H9 (cell line): ENCODE data around the gene EVI5. TPM values are rescaled to one million over a fixed set of nuclear protein-coding genes. Genes with fewer than 3 reads are reported as not detected.
"Not testable (repeated sequence)": the region's sequence is repeated elsewhere in the genome, so short reads cannot be mapped to it uniquely, and the experiment has no call there.

Source experiments
- DNase-seq: peaks from one replicate; pipeline ENCODE4 v3.0.0-alpha.2; 2017
- H2AFZ ChIP-seq: one replicate; pipeline ENCODE4 v1.6.1; 2013; ENCODE audit warnings: mild to moderate bottlenecking, low read length, control low read depth, moderate library complexity
- H2AK5ac ChIP-seq: 2 replicates; pipeline ENCODE4 v1.6.1; 2013; ENCODE audit warnings: low read length, control low read depth, mixed read lengths; ENCODE audit not compliant: insufficient read length
- H2BK120ac ChIP-seq: one replicate; pipeline ENCODE4 v1.6.1; 2013; ENCODE audit warnings: low read depth, mild to moderate bottlenecking, low read length, control low read depth, inconsistent platforms; ENCODE audit not compliant: poor library complexity, severe bottlenecking
- H2BK12ac ChIP-seq: 2 replicates; pipeline ENCODE4 v1.6.1; 2013; ENCODE audit warnings: low read length, control low read depth, mixed read lengths, low read depth; ENCODE audit not compliant: insufficient read length
- H2BK15ac ChIP-seq: 2 replicates; pipeline ENCODE4 v1.6.1; 2013; ENCODE audit warnings: low read depth, low read length, control low read depth
- H2BK20ac ChIP-seq: one replicate; pipeline ENCODE4 v1.6.1; 2013; ENCODE audit warnings: low read depth, mild to moderate bottlenecking, low read length, control low read depth, inconsistent platforms; ENCODE audit not compliant: poor library complexity, severe bottlenecking
- H2BK5ac ChIP-seq: 2 replicates; pipeline ENCODE4 v1.6.1; 2013; ENCODE audit warnings: low read length, control low read depth, mixed read lengths; ENCODE audit not compliant: insufficient read length
- H3K14ac ChIP-seq: 2 replicates; pipeline ENCODE4 v1.6.1; 2013; ENCODE audit warnings: low read length, control low read depth; ENCODE audit not compliant: insufficient read depth
- H3K18ac ChIP-seq: 2 replicates; pipeline ENCODE4 v1.6.1; 2013; ENCODE audit warnings: low read depth, mild to moderate bottlenecking, mixed read lengths, low read length, control low read depth; ENCODE audit not compliant: insufficient read length
- H3K23ac ChIP-seq: 2 replicates; pipeline ENCODE4 v1.6.1; 2013; ENCODE audit warnings: low read length, control low read depth, mixed read lengths, low read depth; ENCODE audit not compliant: insufficient read length
- H3K23me2 ChIP-seq: 2 replicates; pipeline ENCODE4 v1.6.1; 2013; ENCODE audit warnings: low read depth, mild to moderate bottlenecking, mixed read lengths, low read length, control low read depth; ENCODE audit not compliant: insufficient read length, poor library complexity, severe bottlenecking
- H3K27ac ChIP-seq: 2 replicates; pipeline ENCODE4 v1.5.1; 2013; ENCODE audit warnings: low read length, control low read depth, mixed read lengths, low read depth; ENCODE audit not compliant: insufficient read length
- H3K27me3 ChIP-seq: 2 replicates; pipeline ENCODE4 v1.6.1; 2013; ENCODE audit warnings: low read length, control low read depth, inconsistent platforms; ENCODE audit not compliant: insufficient read depth
- H3K4ac ChIP-seq: 2 replicates; pipeline ENCODE4 v1.6.1; 2013; ENCODE audit warnings: low read depth, mild to moderate bottlenecking, control low read depth, inconsistent platforms, low read length, moderate library complexity
- H3K4me1 ChIP-seq: 2 replicates; pipeline ENCODE4 v1.6.1; 2013; ENCODE audit warnings: low read length, control low read depth, inconsistent platforms; ENCODE audit not compliant: insufficient read depth
- H3K4me2 ChIP-seq: 2 replicates; pipeline ENCODE4 v1.6.1; 2013; ENCODE audit warnings: low read length, control low read depth, mixed read lengths; ENCODE audit not compliant: insufficient read length, insufficient read depth
- H3K56ac ChIP-seq: 2 replicates; pipeline ENCODE4 v1.6.1; 2013; ENCODE audit warnings: low read depth, mild to moderate bottlenecking, mixed read lengths, low read length, control low read depth; ENCODE audit not compliant: insufficient read length
- H3K79me1 ChIP-seq: 2 replicates; pipeline ENCODE4 v1.6.1; 2013; ENCODE audit warnings: low read depth, mild to moderate bottlenecking, moderate library complexity, low read length, control low read depth, inconsistent platforms; ENCODE audit not compliant: insufficient read depth, poor library complexity, severe bottlenecking
- H3K79me2 ChIP-seq: 2 replicates; pipeline ENCODE4 v1.6.1; 2013; ENCODE audit warnings: low read length, control low read depth, inconsistent platforms; ENCODE audit not compliant: insufficient read depth
- H3K9ac ChIP-seq: 2 replicates; pipeline ENCODE4 v1.6.1; 2013; ENCODE audit warnings: low read length, control low read depth, mixed read lengths; ENCODE audit not compliant: insufficient read length; ENCODE audit errors: extremely low read depth
- H3K9me3 ChIP-seq: one replicate; pipeline ENCODE4 v1.6.1; 2013; ENCODE audit warnings: low read depth, low read length, inconsistent platforms; ENCODE audit not compliant: control insufficient read depth
- H3T11ph ChIP-seq: one replicate; pipeline ENCODE4 v1.6.1; 2013; ENCODE audit warnings: mild to moderate bottlenecking, low read length, control low read depth, inconsistent platforms
- H4K20me1 ChIP-seq: one replicate; pipeline ENCODE4 v1.6.1; 2013; ENCODE audit not compliant: control insufficient read depth, insufficient read length, insufficient read depth
- H4K5ac ChIP-seq: 2 replicates; pipeline ENCODE4 v1.6.1; 2013; ENCODE audit warnings: low read depth, mild to moderate bottlenecking, mixed read lengths, low read length, control low read depth; ENCODE audit not compliant: insufficient read length
- H4K8ac ChIP-seq: replicated peaks from 2 replicates; pipeline ENCODE4 v1.6.1; 2013; ENCODE audit warnings: low read length, control low read depth, mixed read lengths, low read depth; ENCODE audit not compliant: insufficient read length
- H4K91ac ChIP-seq: 2 replicates; pipeline ENCODE4 v1.6.1; 2013; ENCODE audit warnings: low read depth, mild to moderate bottlenecking, moderate library complexity, mixed read lengths, low read length, control low read depth; ENCODE audit not compliant: insufficient read length
- H3K27ac Mint-ChIP-seq, 3 experiments: 2 replicates in 2 of 3; 3 replicates in 1 of 3; pipeline ENCODE4 v1.8.0; 2020 to 2021; ENCODE audit warnings: mixed read lengths in 3 of 3, mild to moderate bottlenecking in 1 of 3, moderate library complexity in 1 of 3
- H3K27me3 Mint-ChIP-seq: 2 replicates; pipeline ENCODE4 v1.8.0; 2021; ENCODE audit warnings: low read depth, mild to moderate bottlenecking, moderate library complexity, mixed read lengths
- H3K36me3 Mint-ChIP-seq, 3 experiments: 2 replicates in 2 of 3; 3 replicates in 1 of 3; pipeline ENCODE4 v1.8.0; 2020 to 2021; ENCODE audit warnings: low read depth in 3 of 3, mixed read lengths in 3 of 3; ENCODE audit not compliant: insufficient read depth in 1 of 3
- H3K4me1 Mint-ChIP-seq, 2 experiments: 2 replicates each; pipeline ENCODE4 v1.8.0; 2020; ENCODE audit warnings: mixed read lengths in 2 of 2
- H3K4me3 Mint-ChIP-seq, 2 experiments: 2 replicates in 1 of 2; 3 replicates in 1 of 2; pipeline ENCODE4 v1.8.0; 2020 to 2021; ENCODE audit warnings: mild to moderate bottlenecking in 2 of 2, mixed read lengths in 2 of 2, moderate library complexity in 1 of 2
- H3K9me3 Mint-ChIP-seq, 2 experiments: 2 replicates in 1 of 2; 3 replicates in 1 of 2; pipeline ENCODE4 v1.8.0; 2020; ENCODE audit warnings: mild to moderate bottlenecking in 2 of 2, mixed read lengths in 2 of 2, moderate library complexity in 1 of 2
- WGBS: extraction: QIAGEN DNeasy Blood & Tissue Kit; methylation state at CpG from one replicate; pipeline ENCODE4 v1.1.7; 2013; ENCODE audit warnings: missing lambda C conversion rate, low lambda C conversion rate, mixed read lengths; ENCODE audit not compliant: insufficient read length; ENCODE audit errors: extremely low coverage; 5-methylcytosine and 5-hydroxymethylcytosine counted together
- total RNA-seq: library from RNA; stranded (reverse); gene quantifications from 2 replicates; pipeline ENCODE4 v1.2.1, GENCODE V29; 2021
- TF ChIP-seq, protein P1 (sequence below): fragments of 200-600 bp; sonication (generic); conservative IDR thresholded peaks from 3 replicates; pipeline ENCODE4 v1.8.0; 2021; ENCODE audit warnings: antibody characterized with exemption, mild to moderate bottlenecking

EVI5 gene
- total RNA-seq, 1 experiment from 2014 or later, result 9.7 TPM

DNA sequence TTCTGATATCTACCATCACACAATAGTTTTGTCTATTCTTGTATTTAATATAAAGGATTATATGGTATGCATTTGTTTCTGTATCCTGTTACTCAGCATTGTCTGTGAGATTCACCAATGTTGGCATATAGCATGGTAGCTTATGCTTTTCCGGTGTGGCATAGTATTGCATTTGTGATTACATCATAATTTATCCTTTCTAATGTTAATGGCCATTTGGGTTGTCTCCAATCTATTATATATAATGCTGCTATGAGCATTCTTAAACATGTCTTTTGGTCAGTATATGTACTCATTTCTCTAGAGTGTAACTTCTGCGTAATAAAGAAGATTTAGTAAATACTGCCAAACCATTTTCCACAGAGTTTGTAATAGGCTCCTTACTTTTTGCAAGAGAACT, 257.2 kb downstream of the EVI5 start:
- H4K91ac ChIP-seq, result no peak overlapping the region
- H3T11ph ChIP-seq, result no peak overlapping the region
- H3K79me1 ChIP-seq, result no peaks in the 10 kb centered on the region
- H2BK15ac ChIP-seq, result no peak overlapping the region
- Mint-ChIP-seq H3K4me1 (0 out of 4 replicates have a peak, but pooled peaks cover 0 to 4% of the 10 kb centered on the region in 2 experiments), H3K4me3 (no peak overlapping the region), H3K27ac (no peak overlapping the region), H3K9me3 (no peaks in the 10 kb centered on the region), H3K36me3 (no peaks in the 10 kb centered on the region), H3K27me3 (no peaks in the 10 kb centered on the region)
- H2BK5ac ChIP-seq, result no peak overlapping the region
- no peaks in the 10 kb centered on the region for H4K20me1 ChIP-seq
- no peak overlapping the region for H2AK5ac ChIP-seq
- no peaks in the 10 kb centered on the region for H3K23me2 ChIP-seq
- no peaks in the 10 kb centered on the region for H3K79me2 ChIP-seq
- TF ChIP-seq, protein P1, sequence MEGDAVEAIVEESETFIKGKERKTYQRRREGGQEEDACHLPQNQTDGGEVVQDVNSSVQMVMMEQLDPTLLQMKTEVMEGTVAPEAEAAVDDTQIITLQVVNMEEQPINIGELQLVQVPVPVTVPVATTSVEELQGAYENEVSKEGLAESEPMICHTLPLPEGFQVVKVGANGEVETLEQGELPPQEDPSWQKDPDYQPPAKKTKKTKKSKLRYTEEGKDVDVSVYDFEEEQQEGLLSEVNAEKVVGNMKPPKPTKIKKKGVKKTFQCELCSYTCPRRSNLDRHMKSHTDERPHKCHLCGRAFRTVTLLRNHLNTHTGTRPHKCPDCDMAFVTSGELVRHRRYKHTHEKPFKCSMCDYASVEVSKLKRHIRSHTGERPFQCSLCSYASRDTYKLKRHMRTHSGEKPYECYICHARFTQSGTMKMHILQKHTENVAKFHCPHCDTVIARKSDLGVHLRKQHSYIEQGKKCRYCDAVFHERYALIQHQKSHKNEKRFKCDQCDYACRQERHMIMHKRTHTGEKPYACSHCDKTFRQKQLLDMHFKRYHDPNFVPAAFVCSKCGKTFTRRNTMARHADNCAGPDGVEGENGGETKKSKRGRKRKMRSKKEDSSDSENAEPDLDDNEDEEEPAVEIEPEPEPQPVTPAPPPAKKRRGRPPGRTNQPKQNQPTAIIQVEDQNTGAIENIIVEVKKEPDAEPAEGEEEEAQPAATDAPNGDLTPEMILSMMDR, result no peak
- no peak overlapping the region for H4K8ac ChIP-seq
- H3K23ac ChIP-seq, result no peak overlapping the region
- no peak overlapping the region for H2AFZ ChIP-seq
- H3K4me2 ChIP-seq, result no peak overlapping the region
- no peak overlapping the region for H3K56ac ChIP-seq
- H3K9me3 ChIP-seq, result no peaks in the 10 kb centered on the region
- no peaks in the 10 kb centered on the region for H3K27me3 ChIP-seq
- H3K14ac ChIP-seq, result no peak overlapping the region
- no peak overlapping the region for H4K5ac ChIP-seq
- H2BK120ac ChIP-seq, result no peak overlapping the region
- no peak overlapping the region for H2BK12ac ChIP-seq
- no peak overlapping the region for H3K18ac ChIP-seq
- H3K4me1 ChIP-seq, result no peaks in the 10 kb centered on the region
- no peak overlapping the region for H2BK20ac ChIP-seq
- WGBS, result no CpG with 5 or more reads among the region's 2 CpGs
- no peak overlapping the region for H3K9ac ChIP-seq
- no peak for DNase-seq
- no peak overlapping the region for H3K4ac ChIP-seq
- no peak overlapping the region for H3K27ac ChIP-seq

DNA sequence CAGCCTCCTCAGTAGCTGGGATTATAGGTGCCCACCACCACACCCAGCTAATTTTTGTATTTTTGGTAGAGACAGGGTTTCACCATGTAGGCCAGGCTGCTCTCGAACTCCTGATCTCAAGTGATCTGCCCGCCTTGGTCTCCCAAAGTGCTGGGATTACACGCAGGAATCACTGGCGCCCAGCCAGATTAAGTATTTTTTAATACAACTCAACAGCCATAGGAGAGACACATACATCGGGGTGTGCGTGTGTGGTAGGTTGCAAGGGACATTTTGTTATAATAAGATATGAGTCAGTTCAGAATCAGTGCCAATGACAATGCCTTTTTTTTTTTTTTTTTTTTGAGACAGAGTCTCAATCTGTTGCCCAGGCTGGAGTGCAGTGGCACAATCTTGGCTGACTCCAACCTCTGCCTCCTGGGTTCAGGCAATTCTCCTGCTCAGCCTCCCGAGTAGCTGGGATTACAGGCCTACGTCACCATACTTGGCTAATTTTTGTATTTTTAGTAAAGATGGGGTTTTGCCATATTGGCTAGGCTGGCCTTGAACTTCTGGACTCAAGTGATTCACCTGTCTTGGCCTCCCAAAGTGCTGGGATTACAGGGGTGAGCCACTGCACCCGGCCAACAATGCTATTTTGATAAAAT, 259.8 kb downstream of the EVI5 start:
- H2BK5ac ChIP-seq, H2AK5ac ChIP-seq, H2BK12ac ChIP-seq, H3K4me1 Mint-ChIP-seq, H3K18ac ChIP-seq, H3K27ac ChIP-seq, H3K4ac ChIP-seq, H3K27me3 ChIP-seq, H3K9me3 Mint-ChIP-seq, H3K9ac ChIP-seq, H3K4me2 ChIP-seq, H3K4me1 ChIP-seq, H3K36me3 Mint-ChIP-seq, H2BK20ac ChIP-seq, H4K20me1 ChIP-seq, H3K79me1 ChIP-seq, H3K23ac ChIP-seq, H3K56ac ChIP-seq, H2BK15ac ChIP-seq, H3K9me3 ChIP-seq, H3K4me3 Mint-ChIP-seq, DNase-seq, H4K8ac ChIP-seq, H4K5ac ChIP-seq, H3K79me2 ChIP-seq, H3K27me3 Mint-ChIP-seq, H2BK120ac ChIP-seq, H2AFZ ChIP-seq, H3K27ac Mint-ChIP-seq, H3T11ph ChIP-seq, H3K23me2 ChIP-seq, H4K91ac ChIP-seq, H3K14ac ChIP-seq: not testable (repeated sequence)
- no CpG with 5 or more reads among the region's 9 CpGs for WGBS
